DMS 273 (cell line): ENCODE results near the gene GPR152.

ENCODE experiments used
- DNase-seq: peaks from one replicate; lab custom pipeline; 2025; ENCODE audit not compliant: unreplicated experiment; lab: John Stamatoyannopoulos, UW

Gene GPR152

GRCh38 chr11:67465189-67465510 is 12.6 kb upstream of the GPR152 start:
- no peak for DNase-seq

- no peak for DNase-seq
Observed at GRCh38 chr11:67464411-67465188, 12.1 kb upstream of the GPR152 start.

- DNase-seq, result no peak
Observed at GRCh38 chr11:67463680-67464410, 11.3 kb upstream of the GPR152 start.

GRCh38 chr11:67463186-67463585 is 10.7 kb upstream of the GPR152 start:
- DNase-seq, result no peak

- DNase-seq, result no peak
Observed at GRCh38 chr11:67458266-67458665, 5.7 kb upstream of the GPR152 start.

- DNase-seq, result no peak
Observed at GRCh38 chr11:67457453-67457852, 4.9 kb upstream of the GPR152 start.

- no peak for DNase-seq
Observed at GRCh38 chr11:67456068-67456705, 3.7 kb upstream of the GPR152 start.

- no peak for DNase-seq
Observed at GRCh38 chr11:67455054-67455453, 2.5 kb upstream of the GPR152 start, which contains the start of gene CABP4. Gene CABP4 (plus strand): TSS chr11:67455354. CDS start chr11:67455424, 70 bp downstream.

GRCh38 chr11:67453816-67454732 is 1.5 kb upstream of the GPR152 start:
- DNase-seq, result no peak

GRCh38 chr11:67451658-67451976 is 912 bp downstream of the GPR152 start:
- no peak for DNase-seq

- no peak for DNase-seq
Observed at GRCh38 chr11:67450796-67451657, 1.5 kb downstream of the GPR152 start.

GRCh38 chr11:67449116-67449844 is 3.2 kb downstream of the GPR152 start:
- DNase-seq, result no peak

GRCh38 chr11:67448220-67448609 is 4.3 kb downstream of the GPR152 start:
- DNase-seq, result no peak

GRCh38 chr11:67445515-67445914 is 7.0 kb downstream of the GPR152 start:
- no peak for DNase-seq

GRCh38 chr11:67442504-67443404 is 9.8 kb downstream of the GPR152 start:
- no peak for DNase-seq

GRCh38 chr11:67441731-67442351 is 10.7 kb downstream of the GPR152 start:
- DNase-seq, result no peak

- peak; percentile 33 for DNase-seq
Observed at GRCh38 chr11:67441098-67441563, 11.4 kb downstream of the GPR152 start.
